SHP77 (cell line): ENCODE results near the gene RFPL3.
A peak's percentile ranks its signal among the peaks of the same experiment; 100 is the strongest.
"Not testable (repeated sequence)": the region's sequence is repeated elsewhere in the genome, so short reads cannot be mapped to it uniquely, and the experiment has no call there.

Source experiments
- DNase-seq, 2 experiments: peaks; one replicate each; lab custom pipeline; 2025; lab: John Stamatoyannopoulos, UW

The RFPL3 gene

GRCh38 chr22:32357567-32357966 lies at the start of gene RFPL3:
Gene RFPL3 (plus strand): TSS chr22:32357867. CDS start chr22:32358072, 205 bp downstream.
- DNase-seq = not testable (repeated sequence)

GRCh38 chr22:32308191-32308590 lies 49.5 kb upstream of the RFPL3 start:
- no peak for DNase-seq

GRCh38 chr22:32308934-32309333 lies 48.7 kb upstream of the RFPL3 start:
- no peak for DNase-seq

- DNase-seq = no peak
These were observed 47.9 kb upstream of the RFPL3 start for GRCh38 chr22:32309585-32310251.

GRCh38 chr22:32310777-32311176 lies 46.9 kb upstream of the RFPL3 start:
- DNase-seq = no peak

- DNase-seq = no peak
These were observed 46.1 kb upstream of the RFPL3 start for GRCh38 chr22:32311551-32312071.

- DNase-seq = no peak
These were observed 44.9 kb upstream of the RFPL3 start for GRCh38 chr22:32312748-32313147.

- DNase-seq = no peak
These were observed 44.1 kb upstream of the RFPL3 start for GRCh38 chr22:32313532-32313931.

- no peak for DNase-seq
These were observed 40.1 kb upstream of the RFPL3 start for GRCh38 chr22:32317524-32317923.

- no peak for DNase-seq
These were observed 39.3 kb upstream of the RFPL3 start for GRCh38 chr22:32318361-32318760.

- DNase-seq = no peak
These were observed 37.7 kb upstream of the RFPL3 start for GRCh38 chr22:32319861-32320406.

- no peak for DNase-seq
These were observed 34.7 kb upstream of the RFPL3 start for GRCh38 chr22:32322986-32323385.

- no peak for DNase-seq
These were observed 34.0 kb upstream of the RFPL3 start for GRCh38 chr22:32323513-32324164.

- no peak for DNase-seq
These were observed 32.9 kb upstream of the RFPL3 start for GRCh38 chr22:32324505-32325415.

GRCh38 chr22:32325416-32325801 lies 32.3 kb upstream of the RFPL3 start:
- DNase-seq = peak in 1 of 2 experiments; percentile 4

GRCh38 chr22:32325811-32326237 lies 31.8 kb upstream of the RFPL3 start:
- no peak for DNase-seq

- DNase-seq = no peak
These were observed 31.0 kb upstream of the RFPL3 start for GRCh38 chr22:32326647-32327046.

GRCh38 chr22:32327066-32327465 lies 30.6 kb upstream of the RFPL3 start:
- no peak for DNase-seq

GRCh38 chr22:32327596-32328171 lies 30.0 kb upstream of the RFPL3 start:
- DNase-seq = no peak

GRCh38 chr22:32328306-32329201 lies 29.1 kb upstream of the RFPL3 start:
- DNase-seq = no peak

GRCh38 chr22:32329202-32329645 lies 28.4 kb upstream of the RFPL3 start:
- DNase-seq = no peak
